HEK293T (cell line): Measurements from ENCODE around the gene DDX18.

Source experiments
- CTCF ChIA-PET: fragments of 350-600 bp; formaldehyde crosslinking; extraction: SDS; loops from one replicate; lab custom pipeline; 2021; ENCODE audit warnings: antibody characterized with exemption, inconsistent platforms; lab: Yijun Ruan, JAX
- POLR2A ChIA-PET: fragments of 350-600 bp; formaldehyde crosslinking; extraction: SDS; loops from one replicate; lab custom pipeline; 2020; ENCODE audit warnings: antibody characterized with exemption, inconsistent platforms; lab: Yijun Ruan, JAX
- DNase-seq: peaks from one replicate; pipeline ENCODE4 v3.0.0; 2012; ENCODE audit warnings: mixed read lengths; ENCODE audit errors: extremely low spot score
- ARNT ChIP-seq: fragments of 450-650 bp; IDR thresholded peaks from 2 replicates; pipeline ENCODE4 v1.6.1; 2017; ENCODE audit warnings: mild to moderate bottlenecking
- BHLHE40 ChIP-seq: fragments of 450-650 bp; IDR thresholded peaks from 2 replicates; pipeline ENCODE4 v1.6.1; 2016; ENCODE audit warnings: mild to moderate bottlenecking, moderate library complexity, borderline replicate concordance
- CTBP1 ChIP-seq: fragments of 450-650 bp; IDR thresholded peaks from 2 replicates; pipeline ENCODE4 v1.6.1; 2016; ENCODE audit warnings: borderline replicate concordance
- ELF4 ChIP-seq: fragments of 450-650 bp; IDR thresholded peaks from 2 replicates; pipeline ENCODE4 v1.6.1; 2017; ENCODE audit warnings: antibody characterized with exemption
- FOXA1 ChIP-seq: fragments of 450-650 bp; IDR thresholded peaks from 2 replicates; pipeline ENCODE4 v1.6.1; 2016; ENCODE audit warnings: mild to moderate bottlenecking
- FOXK2 ChIP-seq: fragments of 450-650 bp; IDR thresholded peaks from 2 replicates; pipeline ENCODE4 v1.6.1; 2016; ENCODE audit warnings: mild to moderate bottlenecking
- FOXM1 ChIP-seq: fragments of 450-650 bp; IDR thresholded peaks from 2 replicates; pipeline ENCODE4 v1.6.1; 2017; ENCODE audit warnings: mild to moderate bottlenecking, borderline replicate concordance
- HDGF ChIP-seq: fragments of 450-650 bp; IDR thresholded peaks from 2 replicates; pipeline ENCODE4 v1.6.1; 2017; ENCODE audit warnings: antibody characterized with exemption, borderline replicate concordance
- L3MBTL2 ChIP-seq: fragments of 450-650 bp; conservative IDR thresholded peaks from 2 replicates; pipeline ENCODE4 v1.6.1; 2016; ENCODE audit warnings: mild to moderate bottlenecking
- LEF1 ChIP-seq: fragments of 450-650 bp; IDR thresholded peaks from 2 replicates; pipeline ENCODE4 v1.6.1; 2017; ENCODE audit warnings: mild to moderate bottlenecking, borderline replicate concordance
- NFRKB ChIP-seq: fragments of 450-650 bp; IDR thresholded peaks from 2 replicates; pipeline ENCODE4 v1.6.1; 2016; ENCODE audit warnings: mild to moderate bottlenecking, moderate library complexity
- SP1 ChIP-seq: fragments of 450-650 bp; IDR thresholded peaks from 2 replicates; pipeline ENCODE4 v1.6.1; 2017
- SUZ12 ChIP-seq: fragments of 450-650 bp; IDR thresholded peaks from 2 replicates; pipeline ENCODE4 v1.6.1; 2016; ENCODE audit warnings: mild to moderate bottlenecking
- TARDBP ChIP-seq: fragments of 450-650 bp; IDR thresholded peaks from 2 replicates; pipeline ENCODE4 v1.6.1; 2016
- ZNF384 ChIP-seq: fragments of 450-650 bp; IDR thresholded peaks from 2 replicates; pipeline ENCODE4 v1.6.1; 2016
- TF ChIP-seq, protein P1 (sequence below): fragments of 450-650 bp; IDR thresholded peaks from 2 replicates; pipeline ENCODE4 v1.6.1; 2016

The DDX18 gene

DNA sequence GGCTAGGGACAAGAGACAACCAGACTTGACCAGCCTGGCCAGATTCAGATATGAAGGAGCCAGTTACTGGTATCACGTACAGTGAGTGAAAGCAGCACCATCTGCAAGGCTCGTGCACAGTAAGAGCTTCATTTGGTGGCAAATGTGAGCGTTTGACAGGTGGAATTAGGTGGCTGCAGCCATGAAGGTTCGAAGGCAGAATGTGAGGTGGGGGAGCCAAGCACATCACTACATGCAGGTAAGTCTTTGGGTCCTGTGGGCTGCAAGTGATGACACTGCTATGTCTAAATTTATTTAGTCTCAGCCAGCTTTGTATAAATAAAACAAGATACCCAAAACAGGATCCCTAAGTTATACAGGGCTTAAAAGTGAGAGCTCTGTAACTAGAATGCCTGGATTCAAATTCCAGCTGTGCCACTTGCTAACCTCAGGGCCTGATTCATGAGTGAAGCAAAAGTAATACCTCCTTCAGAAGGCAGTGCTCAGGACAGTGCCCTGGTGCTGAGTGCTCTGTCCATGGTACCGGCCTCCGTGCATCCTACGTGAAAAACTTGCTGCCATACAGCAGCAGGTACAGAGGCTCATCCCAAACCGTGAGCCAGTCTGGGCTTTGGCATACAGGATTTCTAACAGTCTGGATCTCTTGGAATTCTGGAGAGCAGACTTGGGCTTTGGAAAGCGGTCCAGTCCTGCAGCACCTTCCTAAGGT lies 18.6 kb downstream of the DDX18 start:
- POLR2A ChIA-PET, result no interaction called here
- no peak for TF ChIP-seq FOXA1
- TF ChIP-seq ZNF384, result no peak
- TF ChIP-seq LEF1, result no peak
- DNase-seq, result no peak
- CTCF ChIA-PET, result no interaction called here

- TF ChIP-seq LEF1 (no peak), HDGF (no peak), FOXA1 (no peak), SUZ12 (no peak)
- no peak for DNase-seq
- CTCF ChIA-PET, result no interaction called here
- POLR2A ChIA-PET, result no interaction called here
Observed at GRCh38 chr2:117833911-117834310, 19.4 kb downstream of the DDX18 start.

DNA sequence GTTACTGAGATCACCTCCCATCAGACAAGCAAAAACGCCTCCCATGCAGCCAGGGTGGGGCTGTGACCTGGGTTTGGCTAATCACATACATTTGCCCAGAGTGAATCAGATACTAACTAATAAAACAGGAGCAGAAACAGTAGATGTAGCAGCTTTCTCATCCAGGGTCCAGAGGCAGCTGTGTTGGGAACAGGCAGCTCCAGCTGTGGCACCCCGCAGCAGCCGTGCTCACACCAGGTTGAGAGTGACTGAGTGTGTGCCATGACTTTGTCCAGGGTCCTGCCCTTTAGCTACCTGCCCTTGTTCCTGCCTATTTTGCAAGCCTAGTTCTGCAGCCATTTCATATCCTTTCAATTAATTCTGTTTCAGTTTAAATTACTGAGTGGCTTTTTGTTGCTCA lies 20.5 kb downstream of the DDX18 start:
- no peak for DNase-seq
- CTCF ChIA-PET, result no interaction called here
- TF ChIP-seq BHLHE40 (no peak), SP1 (no peak), ELF4 (no peak), FOXA1 (no peak), TARDBP (no peak), L3MBTL2 (no peak), ZNF384 (no peak), FOXK2 (no peak), HDGF (no peak), ARNT (no peak), LEF1 (no peak), CTBP1 (no peak), FOXM1 (no peak), SUZ12 (no peak), NFRKB (no peak)
- TF ChIP-seq, protein P1, sequence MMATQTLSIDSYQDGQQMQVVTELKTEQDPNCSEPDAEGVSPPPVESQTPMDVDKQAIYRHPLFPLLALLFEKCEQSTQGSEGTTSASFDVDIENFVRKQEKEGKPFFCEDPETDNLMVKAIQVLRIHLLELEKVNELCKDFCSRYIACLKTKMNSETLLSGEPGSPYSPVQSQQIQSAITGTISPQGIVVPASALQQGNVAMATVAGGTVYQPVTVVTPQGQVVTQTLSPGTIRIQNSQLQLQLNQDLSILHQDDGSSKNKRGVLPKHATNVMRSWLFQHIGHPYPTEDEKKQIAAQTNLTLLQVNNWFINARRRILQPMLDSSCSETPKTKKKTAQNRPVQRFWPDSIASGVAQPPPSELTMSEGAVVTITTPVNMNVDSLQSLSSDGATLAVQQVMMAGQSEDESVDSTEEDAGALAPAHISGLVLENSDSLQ, result no peak
- POLR2A ChIA-PET, result no interaction called here

DNA sequence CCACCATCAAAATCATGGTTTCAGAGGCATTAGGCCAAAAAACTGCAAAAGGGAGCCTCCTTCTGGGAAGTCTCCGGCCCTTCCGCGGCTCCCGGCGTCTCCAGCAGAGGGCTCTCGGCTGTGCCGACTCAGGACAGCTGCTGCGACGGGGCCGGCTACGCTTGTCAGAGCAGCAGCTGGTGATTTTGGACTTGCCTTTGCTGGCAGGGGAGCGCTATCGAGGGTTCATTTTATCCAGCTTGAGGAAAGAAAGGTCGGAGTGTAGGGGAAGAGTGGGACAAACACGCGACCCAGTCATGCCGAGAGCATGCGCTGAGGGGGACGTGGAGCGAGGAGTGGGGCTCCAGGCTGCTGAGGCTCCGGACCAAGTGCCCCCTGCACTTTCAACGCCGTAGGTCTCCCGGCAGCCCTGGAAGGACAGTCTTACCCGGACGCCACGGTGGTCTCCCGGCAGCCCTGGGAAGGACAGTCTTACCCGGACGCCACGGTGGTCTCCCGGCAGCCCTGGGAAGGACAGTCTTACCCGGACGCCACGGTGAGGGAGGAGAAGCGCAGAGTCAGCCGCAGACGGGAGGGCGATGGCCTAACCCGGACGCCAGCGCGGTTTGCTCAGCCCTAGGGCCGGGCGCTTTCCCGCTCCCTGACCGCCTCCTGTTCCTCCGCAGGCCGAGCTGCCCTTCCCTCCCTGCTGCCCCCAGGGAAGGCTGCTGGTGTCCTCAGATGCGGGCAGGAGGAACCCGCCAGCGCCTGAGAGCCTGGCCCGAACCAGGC lies 21.7 kb downstream of the DDX18 start:
- TF ChIP-seq LEF1 (no peak), SP1 (no peak), CTBP1 (no peak)
- peak; percentile 60 for DNase-seq
- CTCF ChIA-PET, result no interaction called here
- POLR2A ChIA-PET, result no interaction called here

DNA sequence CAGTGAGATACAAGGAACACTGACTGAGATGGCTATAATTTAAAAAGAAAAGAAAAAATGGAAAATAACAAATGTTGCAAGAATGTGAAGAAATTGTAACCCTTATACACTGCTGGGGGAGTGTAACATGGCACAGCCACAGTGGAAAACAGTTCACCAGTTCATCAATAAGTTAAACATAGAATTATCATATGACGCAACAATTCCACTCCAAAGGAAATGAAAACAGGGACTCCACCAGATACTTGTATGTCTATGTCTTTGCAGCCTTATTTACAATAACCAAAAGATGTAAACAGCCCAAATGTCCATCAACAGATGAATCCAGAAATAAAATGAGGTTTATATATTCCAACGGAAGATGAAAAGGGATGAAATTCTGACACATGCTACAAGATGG lies 30.8 kb downstream of the DDX18 start:
- no peak for TF ChIP-seq SUZ12
- no peak for TF ChIP-seq HDGF
- no peak for TF ChIP-seq FOXA1
- TF ChIP-seq FOXM1, result no peak
- TF ChIP-seq CTBP1, result no peak
- TF ChIP-seq, protein P1, result no peak
- TF ChIP-seq SP1, result no peak
- no peak for DNase-seq
- CTCF ChIA-PET, result no interaction called here
- POLR2A ChIA-PET, result no interaction called here

GRCh38 chr2:117850015-117850414 lies 35.5 kb downstream of the DDX18 start:
- CTCF ChIA-PET, result no interaction called here
- TF ChIP-seq NFRKB (no peak), LEF1 (no peak), FOXM1 (no peak), HDGF (no peak), FOXA1 (no peak), FOXK2 (no peak), TARDBP (no peak), SUZ12 (no peak), ZNF384 (no peak), BHLHE40 (no peak), ARNT (no peak), CTBP1 (no peak), SP1 (no peak), ELF4 (no peak), L3MBTL2 (no peak)
- TF ChIP-seq, protein P1, result no peak
- POLR2A ChIA-PET, result no interaction called here
- no peak for DNase-seq

DNA sequence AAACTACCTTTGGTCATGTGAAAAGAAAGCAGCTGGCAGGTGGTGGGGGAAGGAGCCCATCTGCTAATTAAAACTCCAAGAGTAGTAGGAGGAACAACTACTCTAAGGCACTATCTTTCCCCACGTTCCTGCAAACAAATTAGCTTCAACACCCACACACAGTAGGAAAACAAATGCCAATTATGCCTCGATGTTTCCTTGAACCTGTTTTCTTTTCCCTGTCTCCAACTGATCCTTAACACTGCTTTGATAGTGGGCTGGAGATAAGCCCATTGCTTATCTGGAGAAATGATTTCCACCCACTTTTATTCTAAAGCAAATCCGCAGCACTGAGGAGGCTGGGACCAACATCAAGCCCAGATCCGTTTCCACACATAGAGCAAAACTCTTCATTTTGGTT lies 36.0 kb downstream of the DDX18 start:
- ChIA-PET CTCF (no interaction called here), POLR2A (no interaction called here)
- TF ChIP-seq SUZ12 (no peak), ZNF384 (no peak), ARNT (no peak), FOXA1 (no peak), FOXM1 (no peak)
- no peak for DNase-seq
